ENCODE data around the gene SCUBE1.

Gene SCUBE1

DNA sequence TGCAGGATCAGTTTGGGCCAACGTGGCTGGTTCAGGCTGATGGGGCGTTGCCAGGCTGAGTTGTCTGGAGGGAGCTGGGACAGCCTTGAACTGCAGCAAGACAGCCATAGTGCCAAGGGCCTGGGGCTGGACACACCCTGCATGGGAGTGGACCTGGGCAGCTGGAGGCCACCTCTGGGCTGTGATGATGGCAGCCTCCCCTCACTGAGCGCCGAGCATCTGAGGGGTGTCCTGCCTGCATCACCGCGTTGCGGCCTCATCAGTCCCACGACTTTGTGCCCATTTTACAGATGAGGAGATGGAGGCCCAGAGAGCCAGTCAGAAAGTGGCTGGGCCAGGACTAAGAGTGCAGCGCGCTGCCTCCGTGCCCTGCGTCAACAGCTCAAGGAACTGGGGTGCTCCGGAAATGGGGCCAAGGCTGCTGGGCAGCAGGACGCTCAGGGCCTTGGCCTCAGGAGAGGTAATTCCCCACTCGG is 192.4 kb downstream of the SCUBE1 start:
- DNase-seq: no peak

DNA sequence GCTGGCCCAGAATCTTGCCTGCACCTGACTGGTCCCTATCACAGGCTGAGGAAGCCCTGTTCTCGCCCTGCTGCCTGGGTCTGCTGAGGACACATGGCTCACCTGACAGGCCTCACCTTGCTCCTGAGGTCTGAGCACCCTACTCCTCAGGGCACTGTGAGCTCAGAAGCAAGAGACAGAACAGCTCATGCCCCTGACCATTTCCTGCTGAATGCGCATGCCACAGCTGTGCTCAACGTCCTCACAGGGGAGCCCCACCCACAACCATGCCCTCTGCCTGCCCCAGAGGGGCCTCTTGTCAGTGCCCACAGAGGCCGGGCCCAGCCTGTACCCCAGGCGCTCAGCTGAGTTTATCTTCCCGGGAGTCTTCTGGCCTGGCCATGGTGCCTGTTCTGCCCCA is 194.6 kb downstream of the SCUBE1 start:
- DNase-seq: no peak

DNA sequence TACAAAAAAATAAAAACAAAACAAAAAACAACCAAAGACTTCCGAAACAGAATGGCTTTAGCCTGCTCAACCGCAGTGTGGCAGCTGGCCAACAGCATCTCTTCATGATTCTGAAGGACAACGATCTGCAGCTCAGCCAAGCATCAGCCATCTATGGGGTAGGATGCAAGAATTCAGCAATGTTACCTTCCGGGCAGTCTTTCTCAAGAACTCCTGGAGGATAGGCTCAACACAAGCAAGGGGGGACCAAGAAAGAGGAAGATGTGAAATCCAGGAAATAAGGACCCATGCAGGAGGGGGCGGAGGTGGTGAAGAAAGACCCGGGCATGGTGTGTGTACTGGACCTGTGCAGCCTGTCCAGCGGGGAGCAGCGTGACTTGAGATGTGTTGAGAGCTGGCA is 195.4 kb downstream of the SCUBE1 start:
- DNase-seq: no peak

Measured in NCI-H748 treated with DMSO at 0.1 percent for 48 hours (cell line).